Tibial nerve (tissue), 4 donors: ENCODE data around the gene TSSC4.

Experiments
- EP300 ChIP-seq, 2 donors: sonication (generic); formaldehyde crosslinking; IDR thresholded peaks; one replicate each; pipeline ENCODE4 v1.6.1; 2017; ENCODE audit warnings: antibody characterized with exemption in 2 of 2, mild to moderate bottlenecking in 1 of 2
- POLR2A ChIP-seq, 2 donors: fragments of 450-650 bp; IDR thresholded peaks; one replicate each; pipeline ENCODE4 v1.6.1; 2017; ENCODE audit warnings: antibody characterized with exemption in 2 of 2, mild to moderate bottlenecking in 2 of 2, moderate library complexity in 2 of 2
- TF ChIP-seq, protein P1 (sequence below), 5 experiments: fragments of 200-600 bp in 3 of 5; fragments of 450-650 bp in 2 of 5; sonication (generic) in 3 of 5; IDR thresholded peaks; one replicate each; pipeline ENCODE4 v1.5.1; 2016 to 2019; ENCODE audit warnings: antibody characterized with exemption in 5 of 5, mild to moderate bottlenecking in 3 of 5, moderate library complexity in 2 of 5

DNA sequence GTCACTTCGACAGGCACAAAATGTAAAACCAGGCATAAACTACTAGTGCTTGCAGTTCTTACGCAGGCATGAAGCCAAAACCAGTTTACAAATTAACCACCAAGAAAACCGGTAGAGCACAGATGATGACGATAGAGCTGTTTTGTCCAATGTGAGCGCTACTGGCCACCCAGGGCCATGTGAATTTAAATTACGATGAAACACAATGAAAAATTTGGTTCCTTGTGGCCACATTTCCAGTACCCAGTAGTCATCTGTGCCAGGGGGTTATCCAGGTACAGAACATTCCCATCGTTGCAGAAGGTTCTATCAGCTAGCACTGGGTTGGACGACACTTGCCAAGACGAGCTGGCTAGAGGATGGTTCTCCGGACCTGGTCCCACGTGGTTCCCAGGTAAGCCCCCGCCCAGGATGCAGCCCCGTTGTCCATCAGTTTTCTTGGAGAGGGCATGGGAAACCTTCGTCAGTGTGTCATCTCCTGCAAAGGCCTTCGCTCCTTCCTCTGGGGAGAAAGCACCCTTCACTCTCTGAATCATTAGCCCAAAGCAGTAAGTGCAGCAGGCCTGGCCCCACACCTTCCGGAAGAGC, 24.5 kb upstream of the TSSC4 start:
- TF ChIP-seq, protein P1, sequence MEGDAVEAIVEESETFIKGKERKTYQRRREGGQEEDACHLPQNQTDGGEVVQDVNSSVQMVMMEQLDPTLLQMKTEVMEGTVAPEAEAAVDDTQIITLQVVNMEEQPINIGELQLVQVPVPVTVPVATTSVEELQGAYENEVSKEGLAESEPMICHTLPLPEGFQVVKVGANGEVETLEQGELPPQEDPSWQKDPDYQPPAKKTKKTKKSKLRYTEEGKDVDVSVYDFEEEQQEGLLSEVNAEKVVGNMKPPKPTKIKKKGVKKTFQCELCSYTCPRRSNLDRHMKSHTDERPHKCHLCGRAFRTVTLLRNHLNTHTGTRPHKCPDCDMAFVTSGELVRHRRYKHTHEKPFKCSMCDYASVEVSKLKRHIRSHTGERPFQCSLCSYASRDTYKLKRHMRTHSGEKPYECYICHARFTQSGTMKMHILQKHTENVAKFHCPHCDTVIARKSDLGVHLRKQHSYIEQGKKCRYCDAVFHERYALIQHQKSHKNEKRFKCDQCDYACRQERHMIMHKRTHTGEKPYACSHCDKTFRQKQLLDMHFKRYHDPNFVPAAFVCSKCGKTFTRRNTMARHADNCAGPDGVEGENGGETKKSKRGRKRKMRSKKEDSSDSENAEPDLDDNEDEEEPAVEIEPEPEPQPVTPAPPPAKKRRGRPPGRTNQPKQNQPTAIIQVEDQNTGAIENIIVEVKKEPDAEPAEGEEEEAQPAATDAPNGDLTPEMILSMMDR (IDR thresholded peaks at IDR 0.05), result no peak
- TF ChIP-seq EP300 (IDR thresholded peaks at IDR 0.05) (no peak), POLR2A (IDR thresholded peaks at IDR 0.05) (no peak)
